Esophagus squamous epithelium (tissue), 5 donors: ENCODE measurements around the gene IPO8. TPM values are rescaled to one million over a fixed set of nuclear protein-coding genes. Genes with fewer than 3 reads are reported as not detected.

Source experiments
- DNase-seq: peaks from one replicate; lab custom pipeline; 2025; lab: John Stamatoyannopoulos, UW
- H3K27ac ChIP-seq, 4 donors: fragments of 200-600 bp; sonication (generic); one replicate each; pipeline ENCODE4 v1.5.1; 2016 to 2019; ENCODE audit warnings: mild to moderate bottlenecking in 1 of 4
- H3K27me3 ChIP-seq, 4 donors: fragments of 200-600 bp; sonication (generic); 1 replicate in 3 of 4; 2 replicates in 1 of 4; pipeline versions ENCODE4 v1.5.1 to v1.6.0; 2017 to 2021; ENCODE audit warnings: antibody characterized with exemption in 1 of 4
- H3K36me3 ChIP-seq, 3 donors: fragments of 200-600 bp; sonication (generic); one replicate each; pipeline ENCODE4 v1.5.1; 2016 to 2019
- H3K4me1 ChIP-seq, 3 donors: fragments of 200-600 bp; sonication (generic); one replicate each; pipeline ENCODE4 v1.5.1; 2017 to 2019
- H3K4me3 ChIP-seq, 4 donors: fragments of 200-600 bp; sonication (generic); 1 replicate in 3 of 4; 2 replicates in 1 of 4; pipeline ENCODE4 v1.5.1; 2016 to 2019; ENCODE audit warnings: mild to moderate bottlenecking in 2 of 4, moderate library complexity in 1 of 4
- H3K9me3 ChIP-seq, 3 donors: fragments of 200-600 bp; sonication (generic); one replicate each; pipeline ENCODE4 v1.5.1; 2016 to 2019
- POLR2A ChIP-seq, 4 donors: fragments of 450-650 bp; IDR thresholded peaks; one replicate each; pipeline ENCODE4 v1.6.1; 2017; ENCODE audit warnings: antibody characterized with exemption in 4 of 4, mild to moderate bottlenecking in 4 of 4, moderate library complexity in 3 of 4
- WGBS, 2 donors: methylation state at CpG; one replicate each; pipeline ENCODE4 v1.1.5; 2018; 5-methylcytosine and 5-hydroxymethylcytosine counted together
- intact Hi-C: fragments of 100-400 bp; cut with DNase I; formaldehyde crosslinking; loops from one replicate; pipeline ENCODE4 v1.15.0; 2022
- total RNA-seq, 4 donors: library from RNA; depleted of rRNA; stranded (reverse); fragments of >200 nt; gene quantifications; one replicate each; pipeline ENCODE4 v1.1.0, GENCODE V29; 2016
- TF ChIP-seq, protein P1 (sequence below), 6 experiments: fragments of 450-650 bp in 4 of 6; fragments of 200-600 bp in 2 of 6; sonication (generic) in 2 of 6; IDR thresholded peaks; one replicate each; pipeline ENCODE4 v1.5.1; 2016 to 2019; ENCODE audit warnings: antibody characterized with exemption in 6 of 6, mild to moderate bottlenecking in 4 of 6, moderate library complexity in 4 of 6
- donor health status: DM: yes; HTN: yes; CAD: no.

Gene IPO8
- total RNA-seq, 4 donors from 2014 or later: 18.0 to 31.9 (median 29.0) TPM

DNA sequence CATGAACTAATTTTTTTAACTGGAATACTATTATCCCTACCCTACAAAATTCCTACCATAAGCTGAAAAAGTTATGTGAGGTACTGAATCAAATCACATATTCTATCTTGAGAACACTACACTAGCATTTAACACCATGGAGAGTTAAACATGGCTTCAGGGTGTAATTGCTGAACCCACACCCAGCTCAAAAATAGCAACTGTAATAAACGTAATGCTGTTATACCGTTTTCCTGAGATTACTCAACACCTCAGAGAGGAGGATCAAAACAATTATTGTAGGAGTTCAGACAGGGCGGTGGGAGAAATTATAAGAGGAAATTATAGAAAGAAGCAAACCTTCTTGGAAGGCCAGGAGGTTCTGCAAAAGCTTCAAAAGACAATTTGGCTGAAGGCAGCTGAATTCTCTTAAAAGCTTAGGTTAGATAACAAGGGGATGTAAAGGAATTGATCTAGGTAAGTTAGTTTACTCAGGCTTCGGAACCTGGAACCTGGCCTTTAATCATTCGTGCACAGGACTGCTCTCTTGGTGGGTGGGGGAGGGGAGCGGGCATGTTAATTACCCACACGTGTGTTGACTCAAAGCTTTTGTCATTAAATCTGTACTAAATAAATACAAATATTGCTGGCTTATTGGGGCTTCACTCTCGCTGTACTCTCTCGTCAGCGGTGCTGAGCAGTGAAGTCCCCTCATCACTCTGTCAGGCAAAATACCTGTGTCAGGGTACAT is 12.1 kb upstream of the IPO8 start:
- no peaks in the 10 kb centered on the region for H3K9me3 ChIP-seq
- H3K27ac ChIP-seq: no peak overlapping the region
- intact Hi-C loops: no loop called here
- peaks cover 0 to 31% (median 4%) of the 10 kb centered on the region in 3 donors for H3K36me3 ChIP-seq
- no peak overlapping the region for H3K4me3 ChIP-seq
- DNase-seq: no peak
- H3K27me3 ChIP-seq: no peaks in the 10 kb centered on the region
- peaks cover 0 to 38% (median 3%) of the 10 kb centered on the region in 3 donors for H3K4me1 ChIP-seq
- TF ChIP-seq, protein P1, sequence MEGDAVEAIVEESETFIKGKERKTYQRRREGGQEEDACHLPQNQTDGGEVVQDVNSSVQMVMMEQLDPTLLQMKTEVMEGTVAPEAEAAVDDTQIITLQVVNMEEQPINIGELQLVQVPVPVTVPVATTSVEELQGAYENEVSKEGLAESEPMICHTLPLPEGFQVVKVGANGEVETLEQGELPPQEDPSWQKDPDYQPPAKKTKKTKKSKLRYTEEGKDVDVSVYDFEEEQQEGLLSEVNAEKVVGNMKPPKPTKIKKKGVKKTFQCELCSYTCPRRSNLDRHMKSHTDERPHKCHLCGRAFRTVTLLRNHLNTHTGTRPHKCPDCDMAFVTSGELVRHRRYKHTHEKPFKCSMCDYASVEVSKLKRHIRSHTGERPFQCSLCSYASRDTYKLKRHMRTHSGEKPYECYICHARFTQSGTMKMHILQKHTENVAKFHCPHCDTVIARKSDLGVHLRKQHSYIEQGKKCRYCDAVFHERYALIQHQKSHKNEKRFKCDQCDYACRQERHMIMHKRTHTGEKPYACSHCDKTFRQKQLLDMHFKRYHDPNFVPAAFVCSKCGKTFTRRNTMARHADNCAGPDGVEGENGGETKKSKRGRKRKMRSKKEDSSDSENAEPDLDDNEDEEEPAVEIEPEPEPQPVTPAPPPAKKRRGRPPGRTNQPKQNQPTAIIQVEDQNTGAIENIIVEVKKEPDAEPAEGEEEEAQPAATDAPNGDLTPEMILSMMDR (IDR thresholded peaks at IDR 0.05): no peak
- no peak for TF ChIP-seq POLR2A (IDR thresholded peaks at IDR 0.05)
- WGBS, 2 donors: 71 to 86% methylated on average over 10 of the region's 10 CpGs

DNA sequence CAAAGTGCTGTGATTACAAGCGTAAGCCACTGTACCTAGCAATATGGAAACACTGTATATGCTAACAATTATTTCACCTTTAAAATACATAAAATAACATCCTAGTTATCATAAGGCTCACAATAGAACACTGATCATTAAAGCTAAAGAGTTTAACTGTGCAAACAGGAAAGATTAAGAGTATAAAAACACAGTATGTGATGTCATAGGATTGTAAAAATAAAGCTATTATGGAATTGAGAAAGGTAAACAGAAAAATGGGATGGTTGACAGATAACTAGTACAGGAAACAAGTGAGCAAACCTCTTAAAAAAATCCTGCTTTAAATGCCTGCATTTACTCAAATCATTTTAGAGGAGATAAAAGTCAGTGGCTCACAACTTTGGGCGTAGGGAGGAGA is 10.8 kb upstream of the IPO8 start:
- WGBS, 2 donors: 75 to 79% methylated on average over 2 of the region's 2 CpGs
- Histone ChIP-seq H3K27me3 (no peaks in the 10 kb centered on the region), H3K4me1 (peaks cover 0 to 38% (median 3%) of the 10 kb centered on the region in 3 donors), H3K9me3 (no peaks in the 10 kb centered on the region), H3K36me3 (peaks cover 0 to 22% (median 0%) of the 10 kb centered on the region in 3 donors), H3K27ac (no peak overlapping the region), H3K4me3 (no peak overlapping the region)
- intact Hi-C loops: no loop called here
- no peak for DNase-seq
- no peak for TF ChIP-seq POLR2A (IDR thresholded peaks at IDR 0.05)
- TF ChIP-seq, protein P1 (IDR thresholded peaks at IDR 0.05): no peak

DNA sequence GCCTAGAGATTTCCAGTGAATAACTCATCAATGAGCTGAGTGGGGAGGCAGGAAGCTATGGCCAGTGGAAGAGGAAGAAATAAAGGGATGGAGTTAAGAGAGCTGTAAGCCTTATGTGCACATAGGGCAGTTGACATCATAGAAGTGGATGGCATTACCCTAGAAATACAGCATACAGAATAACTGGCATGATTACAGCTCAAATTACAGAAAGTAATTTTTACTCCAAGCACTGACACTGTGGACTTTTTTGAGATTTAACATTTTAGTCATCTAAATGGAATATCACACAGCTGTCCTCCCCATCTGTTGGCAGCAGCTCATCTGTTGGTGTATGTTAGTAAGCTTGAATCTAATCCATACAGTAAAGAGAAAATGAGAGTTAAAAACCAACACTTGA is 5.4 kb upstream of the IPO8 start:
- Histone ChIP-seq H3K36me3 (no peaks in the 10 kb centered on the region), H3K27ac (no peak overlapping the region), H3K4me1 (peaks cover 4 to 8% (median 4%) of the 10 kb centered on the region in 3 donors), H3K4me3 (no peak overlapping the region), H3K27me3 (no peaks in the 10 kb centered on the region), H3K9me3 (no peaks in the 10 kb centered on the region)
- TF ChIP-seq, protein P1 (IDR thresholded peaks at IDR 0.05): no peak
- TF ChIP-seq POLR2A (IDR thresholded peaks at IDR 0.05): no peak
- no peak for DNase-seq
- intact Hi-C loops: no loop called here

DNA sequence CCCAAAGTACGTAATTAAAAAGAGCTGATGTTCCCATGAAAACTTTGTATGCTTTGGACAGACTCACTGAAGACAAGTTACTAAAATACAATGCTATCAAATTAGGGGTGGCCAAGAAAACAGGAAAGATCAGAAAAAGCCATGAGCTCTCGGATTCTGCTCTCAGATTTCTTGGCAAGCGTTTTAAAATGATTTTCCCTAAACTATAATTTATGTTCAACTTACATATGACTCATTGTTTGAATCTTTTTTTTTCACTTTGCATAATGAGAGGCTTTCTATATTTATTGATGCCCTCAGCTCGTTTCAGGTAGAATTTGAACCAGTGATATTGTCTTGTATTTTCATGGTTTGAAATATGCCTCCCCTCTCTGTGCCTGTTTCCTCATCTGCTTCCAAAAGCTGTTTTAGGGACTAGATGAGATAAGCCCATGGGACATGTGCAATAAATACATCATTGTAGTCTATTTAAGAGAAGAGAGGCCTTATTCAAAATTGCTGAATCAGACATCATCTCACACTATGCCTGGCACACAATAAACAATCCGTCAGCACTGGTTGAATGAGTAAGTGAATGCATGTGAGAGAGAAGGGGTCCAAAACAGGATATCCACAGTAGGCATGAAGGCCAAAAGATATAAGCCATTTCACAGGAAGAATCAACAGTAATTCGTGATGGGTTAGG is 4.7 kb upstream of the IPO8 start:
- peaks cover 4 to 7% (median 4%) of the 10 kb centered on the region in 3 donors for H3K4me1 ChIP-seq
- intact Hi-C loops: no loop called here

More for the DNA sequence above, 4.7 kb upstream of the IPO8 start:
- no peak overlapping the region for H3K27ac ChIP-seq
- no peak for TF ChIP-seq POLR2A (IDR thresholded peaks at IDR 0.05)
- TF ChIP-seq, protein P1 (IDR thresholded peaks at IDR 0.05): no peak
- no peaks in the 10 kb centered on the region for H3K36me3 ChIP-seq
- no peaks in the 10 kb centered on the region for H3K9me3 ChIP-seq
- no peak overlapping the region for H3K4me3 ChIP-seq
- no peaks in the 10 kb centered on the region for H3K27me3 ChIP-seq
- DNase-seq: no peak
- 46 to 63% methylated on average over 6 of the region's 6 CpGs for WGBS, 2 donors
